Measurements from ENCODE around the gene HTR3B.

The HTR3B gene

GRCh38 chr11:113947994-113948393 lies 43.4 kb downstream of the HTR3B start:
- no peak for DNase-seq

GRCh38 chr11:113949891-113950290 lies 45.3 kb downstream of the HTR3B start:
- DNase-seq = no peak

- DNase-seq = no peak
These were observed 46.9 kb downstream of the HTR3B start for GRCh38 chr11:113951537-113951936.

- DNase-seq = no peak
These were observed 47.5 kb downstream of the HTR3B start for GRCh38 chr11:113952070-113952469.

- no peak for DNase-seq
These were observed 48.0 kb downstream of the HTR3B start for GRCh38 chr11:113952588-113952987.

GRCh38 chr11:113954235-113954634 lies 49.6 kb downstream of the HTR3B start:
- no peak for DNase-seq

GRCh38 chr11:113956986-113957385 lies 52.4 kb downstream of the HTR3B start:
- no peak for DNase-seq

GRCh38 chr11:113960702-113961330 lies 56.2 kb downstream of the HTR3B start:
- DNase-seq = no peak

GRCh38 chr11:113967361-113967760 lies 62.8 kb downstream of the HTR3B start:
- no peak for DNase-seq

- DNase-seq = no peak
These were observed 67.1 kb downstream of the HTR3B start for GRCh38 chr11:113971506-113972195.

- peak; percentile 53 for DNase-seq
These were observed 70.3 kb downstream of the HTR3B start, which contains the start of gene HTR3A for GRCh38 chr11:113974741-113975470. Gene HTR3A, plus strand, starts transcription at chr11:113975108. Its CDS starts 218 bp downstream, at chr11:113975326.

- no peak for DNase-seq
These were observed 72.5 kb downstream of the HTR3B start for GRCh38 chr11:113977071-113977490.

- DNase-seq = no peak
These were observed 73.1 kb downstream of the HTR3B start for GRCh38 chr11:113977701-113978100.

GRCh38 chr11:113979431-113979830 lies 74.8 kb downstream of the HTR3B start:
- no peak for DNase-seq

- no peak for DNase-seq
These were observed 76.2 kb downstream of the HTR3B start for GRCh38 chr11:113980785-113981184.

- no peak for DNase-seq
These were observed 77.7 kb downstream of the HTR3B start for GRCh38 chr11:113982306-113982705.

GRCh38 chr11:113984781-113985180 lies 80.2 kb downstream of the HTR3B start:
- no peak for DNase-seq

- DNase-seq = no peak
These were observed 81.3 kb downstream of the HTR3B start for GRCh38 chr11:113985906-113986305.

GRCh38 chr11:113986351-113987140 lies 82.0 kb downstream of the HTR3B start:
- DNase-seq = no peak

GRCh38 chr11:113989381-113989780 lies 84.8 kb downstream of the HTR3B start:
- DNase-seq = no peak

GRCh38 chr11:113989916-113990315 lies 85.3 kb downstream of the HTR3B start:
- DNase-seq = no peak

GRCh38 chr11:113991170-113991569 lies 86.6 kb downstream of the HTR3B start:
- DNase-seq = peak; percentile 51
